Measurements from ENCODE around the gene PFDN6.
"Not testable (repeated sequence)": the region's sequence is repeated elsewhere in the genome, so short reads cannot be mapped to it uniquely, and the experiment has no call there.

PFDN6 gene

DNA sequence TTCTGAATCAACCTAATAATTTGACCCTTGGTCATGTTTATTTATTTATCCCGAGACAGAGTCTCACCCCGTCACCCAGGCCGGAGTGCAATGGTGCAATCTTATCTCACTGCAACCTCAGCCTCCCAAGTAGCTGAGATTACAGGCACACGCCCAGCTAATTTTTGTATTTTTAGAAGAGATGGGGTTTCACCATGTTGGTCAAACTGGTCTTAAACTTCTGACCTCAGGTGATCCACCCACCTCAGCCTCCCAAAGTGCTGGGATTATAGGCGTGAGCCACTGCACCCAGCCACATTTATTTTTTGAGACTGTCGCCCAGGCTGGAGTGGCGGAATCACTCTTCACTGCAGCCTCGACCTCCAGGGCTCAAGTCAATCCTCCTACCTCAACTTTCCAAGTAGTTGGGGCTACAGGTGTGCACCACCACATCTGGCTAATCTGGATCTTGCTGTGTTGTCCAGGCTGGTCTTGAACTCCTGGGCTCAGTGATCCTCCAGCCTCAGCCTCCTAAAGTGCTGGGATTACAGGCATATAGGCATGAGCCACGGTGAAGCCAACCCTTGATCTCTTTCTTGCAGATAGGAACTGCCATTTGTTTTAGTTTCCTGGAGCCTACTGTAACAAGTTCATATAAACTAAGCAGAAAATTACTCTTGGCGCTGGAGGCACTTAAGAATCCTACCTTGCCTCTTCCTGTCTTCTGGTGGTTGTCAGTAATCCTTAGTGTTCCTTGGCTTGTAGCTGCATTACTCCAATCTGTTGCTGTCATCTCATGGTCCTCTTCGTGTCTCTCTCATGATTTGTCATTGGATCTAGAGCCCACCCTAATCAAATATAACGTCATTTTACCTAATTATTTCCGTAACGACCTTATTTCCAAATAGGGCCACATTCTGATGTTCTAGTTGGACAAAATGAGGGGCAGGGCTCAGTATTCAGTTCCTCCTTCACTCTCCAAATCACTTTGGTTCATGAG, 15.2 kb upstream of the PFDN6 start:
- DNase-seq, result no peak

DNA sequence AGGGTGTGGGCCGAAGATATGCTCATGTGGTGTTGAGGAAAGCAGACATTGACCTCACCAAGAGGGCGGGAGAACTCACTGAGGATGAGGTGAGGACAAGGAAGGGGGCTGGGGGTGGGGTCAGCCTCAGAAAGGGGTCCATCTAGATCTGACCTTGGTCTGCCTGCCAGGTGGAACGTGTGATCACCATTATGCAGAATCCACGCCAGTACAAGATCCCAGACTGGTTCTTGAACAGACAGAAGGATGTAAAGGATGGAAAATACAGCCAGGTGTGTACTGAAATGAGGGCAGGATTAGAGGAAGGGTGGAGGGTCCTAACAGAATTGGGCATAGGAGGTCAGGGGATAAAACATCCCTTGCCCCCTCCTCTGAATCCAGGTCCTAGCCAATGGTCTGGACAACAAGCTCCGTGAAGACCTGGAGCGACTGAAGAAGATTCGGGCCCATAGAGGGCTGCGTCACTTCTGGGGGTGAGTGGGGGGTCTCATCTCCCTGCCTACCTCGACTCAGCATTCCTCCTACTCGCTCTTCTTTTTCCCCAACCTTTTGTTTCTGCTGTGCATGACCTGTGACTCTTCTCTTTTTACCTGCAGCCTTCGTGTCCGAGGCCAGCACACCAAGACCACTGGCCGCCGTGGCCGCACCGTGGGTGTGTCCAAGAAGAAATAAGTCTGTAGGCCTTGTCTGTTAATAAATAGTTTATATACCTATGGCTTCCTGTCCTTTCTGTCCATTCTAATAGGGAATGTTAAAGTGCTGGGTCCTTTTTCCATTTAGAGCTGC, 13.4 kb upstream of the PFDN6 start:
- DNase-seq, result not testable (repeated sequence)

DNA sequence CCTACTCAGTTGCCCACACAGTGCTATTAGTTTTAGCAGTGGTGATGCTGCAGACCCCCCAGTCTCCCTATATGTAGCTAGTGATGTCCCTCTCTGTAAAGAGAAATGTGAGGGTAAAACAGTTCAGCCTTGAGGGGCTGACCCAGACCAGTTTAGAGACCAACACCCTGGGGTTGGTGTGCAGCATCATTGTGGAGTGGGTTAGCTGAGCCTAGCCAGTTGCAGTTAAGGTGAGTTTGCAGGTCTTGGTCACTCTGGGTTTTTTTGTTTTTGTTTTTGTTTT, 12.9 kb upstream of the PFDN6 start:
- DNase-seq, result no peak

DNA sequence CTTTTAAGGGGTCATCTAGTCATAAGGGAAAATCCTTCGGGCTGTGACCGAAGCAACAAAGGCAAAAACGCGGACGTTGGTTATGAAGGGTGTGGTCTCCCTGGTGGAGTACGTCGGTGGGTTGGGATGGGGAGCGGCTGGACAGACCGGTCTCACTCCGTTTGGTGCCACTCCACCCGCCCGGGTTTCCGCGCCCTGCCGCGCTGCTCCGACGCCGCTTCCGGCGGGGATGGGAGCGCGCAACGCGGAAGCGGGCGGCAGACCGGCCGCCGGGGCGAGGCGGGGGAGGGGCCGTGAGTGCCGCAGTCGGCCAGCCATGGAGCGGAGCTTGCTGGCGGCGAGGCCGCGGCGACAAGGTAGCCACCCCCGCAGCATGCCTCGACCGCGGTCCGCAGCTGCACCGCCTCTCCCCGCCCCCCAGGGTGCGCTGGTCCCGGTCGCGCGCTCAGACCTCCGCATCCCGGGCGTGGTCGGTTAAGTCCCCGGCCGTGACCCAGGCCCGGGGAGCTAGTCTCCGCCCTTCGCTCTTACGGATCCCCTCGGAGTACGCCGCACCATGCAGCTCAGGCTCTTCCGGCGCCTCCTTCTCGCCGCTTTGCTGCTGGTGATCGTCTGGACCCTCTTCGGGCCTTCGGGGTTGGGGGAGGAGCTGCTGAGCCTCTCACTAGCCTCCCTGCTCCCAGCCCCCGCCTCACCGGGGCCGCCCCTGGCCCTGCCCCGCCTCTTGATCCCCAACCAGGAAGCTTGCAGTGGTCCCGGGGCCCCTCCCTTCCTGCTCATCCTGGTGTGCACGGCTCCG, 12.3 kb upstream of the PFDN6 start, which contains the start of gene B3GALT4:
TSS of gene B3GALT4 (plus strand) at position 260 of the 799 bp plus-strand sequence. CDS start at position 557, 297 bp downstream.
- peak; percentile 56 to 62 for DNase-seq

DNA sequence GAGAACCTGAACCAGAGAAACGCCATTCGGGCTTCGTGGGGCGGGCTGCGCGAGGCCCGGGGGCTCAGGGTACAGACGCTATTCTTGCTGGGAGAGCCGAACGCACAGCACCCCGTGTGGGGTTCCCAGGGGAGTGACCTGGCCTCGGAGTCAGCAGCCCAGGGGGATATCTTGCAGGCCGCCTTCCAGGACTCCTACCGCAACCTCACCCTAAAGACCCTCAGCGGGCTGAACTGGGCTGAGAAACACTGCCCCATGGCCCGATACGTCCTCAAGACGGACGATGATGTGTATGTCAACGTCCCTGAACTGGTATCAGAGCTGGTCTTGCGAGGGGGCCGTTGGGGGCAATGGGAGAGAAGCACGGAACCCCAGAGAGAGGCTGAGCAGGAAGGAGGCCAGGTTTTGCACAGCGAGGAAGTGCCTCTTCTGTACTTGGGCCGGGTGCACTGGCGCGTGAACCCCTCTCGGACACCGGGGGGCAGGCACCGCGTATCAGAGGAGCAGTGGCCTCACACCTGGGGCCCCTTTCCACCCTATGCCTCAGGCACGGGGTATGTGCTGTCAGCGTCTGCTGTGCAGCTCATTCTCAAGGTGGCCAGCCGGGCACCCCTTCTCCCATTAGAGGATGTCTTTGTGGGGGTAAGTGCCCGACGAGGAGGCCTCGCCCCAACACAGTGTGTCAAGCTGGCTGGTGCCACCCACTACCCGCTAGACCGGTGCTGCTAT, 11.6 kb upstream of the PFDN6 start:
- no peak for DNase-seq

DNA sequence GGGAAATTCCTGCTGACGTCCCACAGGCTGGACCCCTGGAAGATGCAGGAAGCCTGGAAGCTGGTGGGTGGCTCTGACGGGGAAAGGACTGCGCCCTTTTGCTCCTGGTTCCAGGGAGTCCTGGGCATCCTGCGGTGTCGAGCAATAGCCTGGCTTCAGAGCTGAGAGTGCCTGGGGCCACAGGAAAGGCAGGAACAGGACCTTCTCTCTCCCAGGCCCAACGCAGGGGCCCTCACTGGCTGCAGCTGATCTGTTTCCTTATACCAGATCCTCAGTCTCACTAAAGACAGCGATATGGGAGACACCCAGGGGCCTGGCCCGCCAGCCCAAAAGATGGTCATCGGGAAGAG, 11.0 kb upstream of the PFDN6 start:
- DNase-seq, result no peak

DNA sequence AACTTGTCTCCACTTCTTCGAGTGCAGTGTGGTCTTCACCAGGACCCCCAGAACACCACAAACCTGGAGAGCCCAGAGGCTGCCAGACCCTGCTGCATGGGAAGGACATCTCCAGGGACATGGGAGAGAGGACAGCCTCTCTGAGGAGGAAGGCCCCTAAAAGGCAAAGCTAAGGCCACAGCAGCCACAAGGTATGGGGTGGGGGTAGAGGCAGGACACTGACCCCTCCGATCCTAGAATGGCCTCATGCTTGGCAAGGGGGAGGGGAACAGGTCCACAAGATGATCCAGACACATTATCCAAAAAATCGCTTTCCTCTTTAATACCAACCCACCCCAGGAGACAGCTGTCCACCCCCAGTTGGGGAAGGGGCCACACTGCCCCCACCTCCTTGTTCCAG, 10.6 kb upstream of the PFDN6 start:
- DNase-seq, result no peak

DNA sequence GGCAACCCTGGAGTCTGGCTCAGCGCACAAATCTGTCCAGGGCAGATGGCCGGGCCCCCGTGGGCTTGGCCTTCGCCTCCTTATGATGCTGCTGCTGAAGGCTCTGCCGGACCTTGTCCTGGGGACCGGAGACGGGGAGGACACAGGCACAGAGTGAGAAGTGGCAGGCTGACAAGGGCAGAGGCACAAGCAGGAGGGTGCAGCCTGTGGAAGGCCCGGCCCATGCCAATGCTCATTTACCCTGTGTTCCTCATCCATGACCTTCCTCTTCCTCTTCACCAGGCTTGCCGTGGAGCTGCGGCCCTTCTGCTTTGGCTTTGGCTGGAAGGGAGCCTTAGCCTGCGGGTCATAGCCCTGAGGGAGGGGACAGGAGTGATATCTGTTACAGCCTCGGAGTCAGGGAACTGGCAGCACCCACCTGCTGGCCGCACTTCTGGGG, 10.1 kb upstream of the PFDN6 start:
- peak in 1 of 2 donors; percentile 22 for DNase-seq

DNA sequence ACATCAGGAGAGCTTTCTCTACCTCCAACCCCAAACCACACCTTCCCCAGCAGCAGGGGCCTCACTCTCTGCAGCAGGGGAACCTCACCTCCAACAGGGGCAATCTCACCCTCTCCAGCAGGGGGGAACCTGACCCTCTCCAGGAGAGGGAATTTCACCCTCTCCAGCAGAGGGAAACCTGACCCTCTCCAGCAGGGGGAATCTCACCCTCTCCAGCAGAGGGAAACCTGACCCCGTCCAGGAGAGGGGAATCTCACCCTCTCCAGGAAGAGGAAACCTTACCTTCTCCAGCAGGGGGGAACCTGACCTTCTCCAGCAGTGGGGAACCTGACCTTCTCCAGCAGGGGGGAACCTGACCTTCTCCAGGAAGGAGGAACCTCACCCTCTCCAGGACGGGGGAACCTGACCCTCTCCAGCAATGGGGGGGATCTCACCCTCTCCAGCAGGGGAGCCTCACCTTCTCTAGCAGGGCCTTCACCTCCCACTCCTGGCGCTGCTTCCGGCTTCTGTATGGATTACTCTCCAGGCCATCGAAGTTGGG, 9.4 kb upstream of the PFDN6 start:
- DNase-seq, result peak in 1 of 2 donors; percentile 41

DNA sequence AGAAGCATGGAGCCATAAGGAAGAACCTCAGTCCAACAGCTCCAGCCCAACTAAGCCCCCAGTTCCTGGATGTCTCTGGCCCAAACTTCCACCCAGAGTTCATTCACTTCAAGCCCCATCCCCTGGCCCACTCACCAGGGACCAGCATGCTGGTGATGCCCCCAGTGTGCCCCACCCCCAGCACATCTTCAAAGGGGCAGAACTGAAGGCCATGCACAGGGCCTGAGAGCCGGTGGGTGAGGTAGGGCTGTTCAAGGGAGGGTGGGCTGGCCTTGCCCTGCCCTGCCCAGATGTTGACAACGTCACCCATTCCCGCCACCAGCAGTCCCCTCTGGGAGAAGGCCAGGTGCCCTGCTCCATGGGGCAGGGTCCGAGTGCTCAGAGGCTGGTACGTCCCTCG, 8.9 kb upstream of the PFDN6 start:
- no peak for DNase-seq

DNA sequence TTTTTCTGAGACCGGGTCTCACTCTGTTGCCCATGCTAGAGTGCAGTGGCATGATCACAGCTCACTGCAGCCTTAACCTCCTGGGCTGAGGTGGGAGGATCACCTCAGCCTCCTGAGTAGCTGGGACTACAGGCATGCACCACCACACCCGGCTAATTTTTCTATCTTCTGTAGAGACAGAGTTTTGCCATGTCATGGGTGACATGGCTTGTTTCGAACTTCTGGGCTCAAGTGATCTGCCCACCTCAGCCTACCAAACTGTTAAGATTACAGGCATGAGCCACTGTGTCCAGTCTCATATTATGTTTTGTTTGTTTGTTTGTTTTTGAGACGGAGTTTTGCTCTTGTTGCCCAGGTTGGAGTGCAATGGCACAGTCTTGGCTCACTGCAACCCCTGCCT, 4.2 kb upstream of the PFDN6 start:
- not testable (repeated sequence) for DNase-seq

DNA sequence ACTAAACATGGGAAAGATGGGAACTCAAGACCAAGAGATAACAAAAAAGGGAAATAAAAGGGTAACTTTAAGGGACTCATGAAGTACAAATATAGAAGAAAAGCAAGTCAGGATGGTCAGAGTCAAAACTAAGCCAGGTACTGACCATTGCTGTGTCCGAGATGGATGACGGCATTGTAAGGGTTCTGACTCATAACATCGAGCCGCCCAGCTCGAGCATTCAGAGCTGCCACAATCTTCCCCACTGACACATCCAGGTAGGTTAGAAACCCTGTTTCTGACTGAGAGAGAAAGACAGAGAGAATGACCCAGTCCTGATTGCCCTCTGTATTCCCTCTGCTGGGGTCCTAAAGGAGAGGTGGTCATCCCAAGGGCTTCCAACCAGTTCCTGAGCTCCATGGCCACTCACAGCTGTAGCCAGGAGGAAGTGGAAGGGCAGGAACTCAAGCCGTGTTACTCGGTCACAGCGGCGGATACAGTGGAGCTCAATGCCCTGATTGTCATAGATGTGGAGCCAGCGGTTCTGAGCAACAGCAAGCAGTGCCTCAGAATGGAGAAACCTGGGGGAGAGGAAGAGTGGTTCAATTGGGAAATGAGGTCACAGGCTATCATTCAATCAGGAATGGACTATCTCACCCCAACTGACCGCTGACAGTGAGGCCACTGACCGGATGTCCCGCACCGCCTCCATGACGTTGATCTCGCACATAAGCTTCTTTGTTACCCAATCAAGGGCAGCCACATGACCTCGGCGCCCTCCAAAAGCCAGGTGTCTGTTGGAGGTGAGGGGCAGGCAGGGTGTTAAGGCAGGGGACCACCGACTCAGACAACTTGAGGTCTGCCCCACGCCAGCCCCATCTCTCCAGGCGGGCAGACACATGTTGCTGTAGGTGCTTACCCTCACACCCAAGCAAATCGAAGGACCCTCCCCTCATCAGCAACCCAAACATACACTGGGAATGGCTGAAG, 2.2 kb upstream of the PFDN6 start:
- DNase-seq, result no peak

DNA sequence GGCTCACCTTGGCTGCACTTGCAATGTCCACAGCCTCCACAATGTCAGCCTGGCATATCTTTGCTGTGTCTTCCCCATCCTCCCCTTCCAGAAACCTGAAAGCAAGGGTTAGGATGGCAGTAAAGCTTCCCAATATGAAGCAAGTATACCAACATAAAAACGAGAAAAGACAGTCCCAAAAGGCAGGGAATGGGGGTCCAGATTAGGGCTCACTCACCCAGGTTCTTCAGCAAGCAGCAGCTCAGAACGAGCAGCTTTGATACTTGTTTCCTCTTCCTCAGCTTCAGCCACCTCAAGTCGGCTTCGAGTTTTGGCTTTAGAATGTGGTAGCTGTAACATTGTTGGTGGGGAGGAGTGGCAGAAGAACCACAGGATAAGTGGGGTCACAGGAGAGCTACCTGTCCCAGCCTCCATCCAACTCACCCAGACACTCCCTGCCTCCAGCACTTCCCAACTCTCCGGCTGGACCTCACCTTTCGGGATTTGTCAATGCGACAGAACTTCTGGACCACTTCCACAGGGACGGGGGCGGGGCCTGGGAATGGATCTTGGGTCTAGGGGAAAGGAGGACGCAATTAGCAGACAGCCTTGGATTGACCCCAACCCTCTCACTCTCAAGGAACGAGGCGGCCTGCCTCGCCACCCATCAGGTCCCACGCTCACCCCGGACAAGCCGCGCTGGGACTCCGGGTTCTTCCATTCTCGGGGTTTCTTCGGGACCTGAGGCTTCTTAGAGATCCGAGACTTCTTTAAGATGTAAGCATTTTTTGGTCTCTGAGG, 1.1 kb upstream of the PFDN6 start:
- DNase-seq, result no peak

DNA sequence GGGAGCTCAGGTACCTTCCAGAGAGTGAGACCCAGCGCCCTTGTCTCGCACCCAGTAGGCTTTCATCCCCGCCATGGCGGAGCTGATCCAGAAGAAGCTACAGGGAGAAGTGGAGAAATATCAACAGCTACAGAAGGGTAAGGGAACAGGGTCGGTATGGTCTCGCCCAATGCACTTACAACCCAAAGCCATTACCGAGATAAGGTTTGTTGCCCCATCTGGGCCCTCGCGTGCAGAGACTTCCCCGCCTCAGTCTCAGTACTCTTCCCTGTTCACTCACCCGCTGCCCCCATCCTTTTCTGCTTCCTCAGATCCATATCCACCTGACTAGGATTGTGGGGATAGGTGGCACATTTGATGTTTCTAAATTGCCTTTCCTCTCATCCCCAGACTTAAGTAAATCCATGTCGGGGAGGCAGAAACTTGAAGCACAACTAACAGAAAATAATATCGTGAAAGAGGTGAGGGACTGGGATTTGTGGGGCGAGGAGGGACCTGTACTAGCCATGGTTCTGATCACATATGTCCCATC, 449 bp downstream of the PFDN6 start:
- no peak for DNase-seq

DNA sequence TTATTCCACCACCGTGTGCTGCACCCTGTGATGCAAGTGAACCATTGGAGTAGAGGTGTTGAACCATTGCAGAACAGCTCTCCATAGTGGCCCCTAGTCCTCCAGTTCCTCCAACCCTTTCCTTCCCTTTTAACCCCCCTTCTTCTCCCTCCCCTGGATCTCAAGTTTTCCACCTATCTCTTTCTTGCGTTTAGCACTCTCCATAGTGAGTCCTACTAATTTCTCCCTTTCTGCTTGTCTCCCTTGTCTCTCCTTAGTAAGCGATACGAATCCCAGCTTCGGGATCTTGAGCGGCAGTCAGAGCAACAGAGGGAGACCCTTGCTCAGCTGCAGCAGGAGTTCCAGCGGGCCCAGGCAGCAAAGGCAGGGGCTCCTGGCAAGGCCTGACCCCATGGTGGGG, 1.1 kb downstream of the PFDN6 start:
- DNase-seq, result no peak

DNA sequence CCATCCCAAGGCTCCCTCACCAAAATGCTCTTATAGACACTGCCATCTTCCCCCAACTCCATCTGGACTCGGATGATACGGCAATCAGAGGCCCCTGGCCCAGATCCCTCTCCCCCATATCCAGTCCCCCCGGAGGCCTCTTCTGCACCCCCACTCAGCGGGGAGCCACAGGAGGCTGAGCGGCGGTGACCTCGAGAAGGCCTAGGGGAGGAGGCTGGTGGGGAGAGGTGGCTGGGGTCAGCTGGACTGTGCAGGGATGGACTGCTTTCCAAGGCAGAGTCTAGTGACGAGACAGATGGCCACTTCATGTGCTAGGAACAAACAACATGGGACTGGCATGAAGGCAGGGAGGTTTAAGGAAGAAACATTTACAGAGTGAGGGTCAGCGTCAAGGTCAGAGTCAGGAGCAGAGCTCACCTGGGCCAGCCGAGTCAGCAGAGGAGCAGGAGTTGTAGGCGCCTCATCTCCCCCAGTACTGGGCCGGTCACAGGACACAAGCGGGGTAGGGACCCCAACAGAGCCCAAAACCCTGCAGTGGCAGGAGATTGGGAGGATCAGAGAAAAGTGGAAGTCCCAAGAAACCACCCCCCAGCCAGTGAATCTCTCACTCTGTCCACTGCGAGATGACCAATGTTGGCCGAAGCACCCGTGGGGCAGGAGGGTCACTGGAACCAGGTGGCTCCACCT, 3.7 kb downstream of the PFDN6 start:
- DNase-seq, result no peak

DNA sequence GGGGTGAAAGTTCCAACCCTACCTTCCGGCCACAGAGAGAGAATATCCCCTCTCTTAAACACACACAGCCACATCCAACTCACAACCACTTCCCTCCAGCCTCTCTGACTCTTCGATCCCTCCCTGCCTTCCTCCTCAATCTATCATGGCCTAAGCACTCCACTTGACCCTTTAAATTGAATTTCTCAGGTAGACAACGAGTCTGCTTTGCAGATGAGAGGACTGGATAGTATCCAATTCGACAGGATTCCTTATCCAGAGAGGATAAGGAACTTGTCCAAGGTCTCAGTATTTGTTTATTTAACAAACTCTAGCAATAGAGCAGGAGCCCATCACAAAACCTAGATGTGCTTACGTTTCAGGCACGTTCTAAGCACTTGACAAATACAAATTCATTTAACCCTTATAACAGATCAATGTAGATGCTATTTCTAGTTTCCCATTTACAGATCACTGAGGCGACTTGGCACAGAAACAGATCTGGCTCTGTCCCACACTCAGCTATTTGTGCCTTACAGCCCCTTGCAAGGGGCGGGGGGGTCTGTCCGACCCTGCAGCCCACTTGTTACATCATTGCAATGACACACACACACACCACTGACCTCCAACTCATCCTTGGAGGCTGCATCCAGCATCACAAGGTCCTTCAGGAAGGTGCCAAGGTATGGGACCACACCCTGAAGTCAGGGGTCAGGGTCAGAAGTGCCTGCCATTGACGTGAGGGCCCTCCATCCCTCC, 4.9 kb downstream of the PFDN6 start:
- DNase-seq, result no peak

DNA sequence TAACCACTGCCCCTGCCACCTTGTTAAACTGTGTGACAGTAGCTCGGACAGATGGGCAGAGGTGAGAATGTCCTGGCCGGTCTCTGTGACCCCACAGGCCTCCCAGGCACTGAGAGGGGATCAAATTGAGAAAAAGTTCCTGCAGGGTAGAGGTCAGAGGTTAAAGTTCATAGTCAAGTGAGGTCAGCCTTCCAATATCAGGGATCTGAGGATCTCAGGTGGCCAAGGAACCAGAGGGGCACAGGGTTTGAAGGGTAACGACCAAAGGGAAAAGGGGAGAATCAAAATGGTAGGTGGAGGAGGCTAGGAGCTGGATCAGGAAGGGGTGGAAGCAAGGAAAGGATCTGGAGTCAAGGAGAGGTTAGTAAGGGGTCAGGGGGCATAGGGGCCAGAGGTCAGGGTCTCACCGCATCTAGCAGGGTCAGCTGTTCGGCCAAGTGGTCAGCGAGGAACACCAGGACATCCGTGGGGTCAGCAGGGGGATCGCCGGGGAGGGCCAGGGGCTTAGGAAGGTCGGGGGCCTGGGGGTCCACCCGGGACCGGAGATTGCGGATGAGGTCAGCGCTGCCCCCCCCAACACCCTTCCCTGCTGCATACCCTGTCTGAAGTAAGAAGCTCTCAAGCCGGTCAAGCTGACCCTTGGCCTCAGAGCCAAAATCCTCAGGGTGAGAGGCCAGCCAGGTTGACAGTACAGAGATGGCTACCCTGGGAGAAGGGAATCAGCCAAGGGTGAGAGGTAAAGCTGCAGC, 6.4 kb downstream of the PFDN6 start:
- DNase-seq, result no peak
